Stimulated activated CD8-positive, alpha-beta memory T cell treated with anti-CD3 and anti-CD28 coated beads, Interleukin-2, amount 100 ng/mL, for 48 hours (primary cell): ENCODE data around the gene PRKCB.
"Not testable (repeated sequence)": the region's sequence is repeated elsewhere in the genome, so short reads cannot be mapped to it uniquely, and the experiment has no call there.

Source experiments
- DNase-seq, 2 donors: peaks; one replicate each; pipeline ENCODE4 v3.0.0-alpha.2; 2020; ENCODE audit warnings: low read depth in 2 of 2

Gene PRKCB

GRCh38 chr16:24087891-24088410, 252.2 kb downstream of the PRKCB start:
- DNase-seq: no peak

- no peak for DNase-seq
Measured at GRCh38 chr16:24088767-24089166, 253.0 kb downstream of the PRKCB start.

GRCh38 chr16:24091125-24091524, 255.3 kb downstream of the PRKCB start:
- no peak for DNase-seq

GRCh38 chr16:24093049-24093448, 257.3 kb downstream of the PRKCB start:
- DNase-seq: no peak

GRCh38 chr16:24094660-24095059, 258.9 kb downstream of the PRKCB start:
- no peak for DNase-seq

GRCh38 chr16:24098896-24099295, 263.1 kb downstream of the PRKCB start:
- DNase-seq: no peak

- DNase-seq: no peak
Measured at GRCh38 chr16:24101431-24101830, 265.6 kb downstream of the PRKCB start.

- no peak for DNase-seq
Measured at GRCh38 chr16:24102209-24102660, 266.5 kb downstream of the PRKCB start.

- not testable (repeated sequence) for DNase-seq
Measured at GRCh38 chr16:24105471-24105870, 269.7 kb downstream of the PRKCB start.

GRCh38 chr16:24108090-24108489, 272.3 kb downstream of the PRKCB start:
- not testable (repeated sequence) for DNase-seq

GRCh38 chr16:24111724-24112302, 276.0 kb downstream of the PRKCB start:
- no peak for DNase-seq

- DNase-seq: no peak
Measured at GRCh38 chr16:24113115-24113745, 277.4 kb downstream of the PRKCB start.

GRCh38 chr16:24114876-24115275, 279.1 kb downstream of the PRKCB start:
- DNase-seq: no peak

- no peak for DNase-seq
Measured at GRCh38 chr16:24116046-24116776, 280.4 kb downstream of the PRKCB start.

- no peak for DNase-seq
Measured at GRCh38 chr16:24116989-24117388, 281.2 kb downstream of the PRKCB start.

- DNase-seq: no peak
Measured at GRCh38 chr16:24117680-24118079, 281.9 kb downstream of the PRKCB start.

- DNase-seq: no peak
Measured at GRCh38 chr16:24118126-24118821, 282.5 kb downstream of the PRKCB start.

- DNase-seq: no peak
Measured at GRCh38 chr16:24119807-24120206, 284.0 kb downstream of the PRKCB start.

GRCh38 chr16:24123275-24123674, 287.5 kb downstream of the PRKCB start:
- DNase-seq: no peak

- DNase-seq: no peak
Measured at GRCh38 chr16:24124291-24124690, 288.5 kb downstream of the PRKCB start.

- DNase-seq: no peak
Measured at GRCh38 chr16:24125214-24125613, 289.4 kb downstream of the PRKCB start.

GRCh38 chr16:24129412-24129918, 293.7 kb downstream of the PRKCB start:
- no peak for DNase-seq
